ENCODE data around the gene SGF29.
"Not testable (repeated sequence)": the region's sequence is repeated elsewhere in the genome, so short reads cannot be mapped to it uniquely, and the experiment has no call there.

Gene SGF29

DNA sequence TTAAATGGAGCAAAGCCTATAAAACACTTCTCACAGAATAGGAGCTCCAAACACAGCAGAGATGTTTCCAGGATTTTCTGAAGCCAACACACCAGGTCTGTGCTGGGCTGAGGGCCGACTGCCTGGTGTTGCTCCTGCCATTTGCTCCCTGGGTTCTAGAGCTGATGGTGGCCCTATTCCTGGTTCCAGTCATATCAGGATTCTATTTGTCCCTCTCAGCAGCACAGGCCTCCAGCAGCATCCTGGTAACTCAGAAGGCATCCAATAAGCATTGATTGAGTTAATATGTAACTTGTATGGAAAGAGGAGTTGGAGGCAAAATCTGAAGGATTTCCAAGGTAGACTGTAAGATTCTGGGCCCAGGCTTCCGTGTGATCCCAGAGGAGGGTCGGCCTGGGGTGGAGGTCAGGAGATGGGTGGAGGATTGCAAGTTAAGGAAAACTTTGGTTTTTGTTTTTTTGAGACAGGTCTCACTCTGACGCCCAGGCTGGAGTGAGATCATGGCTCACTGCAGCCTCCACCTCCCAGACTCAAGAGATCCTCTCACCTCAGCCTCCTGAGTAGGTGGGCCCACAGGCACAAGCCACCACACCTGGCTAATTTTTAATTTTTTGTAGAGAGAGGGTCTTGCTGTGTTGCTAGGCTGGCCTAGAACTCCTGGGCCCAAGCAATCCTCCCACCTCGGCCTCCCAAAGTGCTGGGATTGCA lies 20.6 kb upstream of the SGF29 start:
- no peak for DNase-seq (ENCODE audit: low read depth)

DNA sequence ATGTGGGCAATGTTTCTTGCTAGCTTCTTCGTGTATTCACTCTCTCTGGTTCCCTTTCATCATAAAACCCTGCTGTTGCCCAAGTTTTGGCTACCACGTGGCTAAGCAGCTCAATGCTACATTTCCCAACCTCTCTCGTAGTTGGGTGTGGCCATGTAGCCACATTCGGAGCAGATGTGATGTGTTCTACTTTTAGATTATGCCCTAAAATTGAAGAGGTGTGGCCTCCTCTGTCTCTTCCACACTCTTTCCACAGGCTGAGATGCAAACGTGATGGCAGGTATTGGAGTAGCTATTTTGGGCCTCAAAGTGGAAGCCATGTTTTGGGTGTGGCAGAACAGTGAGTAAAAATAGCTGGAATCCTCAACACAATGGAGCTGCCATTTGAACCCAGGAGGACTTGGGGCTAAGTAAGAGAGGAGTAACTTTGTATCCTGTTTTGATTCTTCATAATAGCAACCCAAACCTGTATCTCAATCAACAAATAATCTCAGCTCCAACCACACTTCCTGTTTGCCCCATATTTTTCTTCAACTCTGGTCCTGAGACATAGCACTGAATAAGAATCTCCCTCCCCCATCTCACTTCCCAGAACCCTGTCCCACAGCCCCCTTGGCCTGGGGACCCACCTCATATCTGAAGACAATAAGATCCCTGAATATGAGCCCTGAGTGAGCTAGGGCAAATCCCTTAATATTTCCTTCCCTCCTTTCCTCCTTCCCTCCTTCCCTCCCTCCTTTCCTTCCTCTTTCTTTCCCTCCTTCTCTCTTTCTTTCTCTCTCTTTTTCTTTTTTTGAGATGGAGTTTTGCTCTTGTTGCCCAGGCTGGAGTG lies 19.0 kb upstream of the SGF29 start:
- DNase-seq (ENCODE audit: low read depth) = no peak

DNA sequence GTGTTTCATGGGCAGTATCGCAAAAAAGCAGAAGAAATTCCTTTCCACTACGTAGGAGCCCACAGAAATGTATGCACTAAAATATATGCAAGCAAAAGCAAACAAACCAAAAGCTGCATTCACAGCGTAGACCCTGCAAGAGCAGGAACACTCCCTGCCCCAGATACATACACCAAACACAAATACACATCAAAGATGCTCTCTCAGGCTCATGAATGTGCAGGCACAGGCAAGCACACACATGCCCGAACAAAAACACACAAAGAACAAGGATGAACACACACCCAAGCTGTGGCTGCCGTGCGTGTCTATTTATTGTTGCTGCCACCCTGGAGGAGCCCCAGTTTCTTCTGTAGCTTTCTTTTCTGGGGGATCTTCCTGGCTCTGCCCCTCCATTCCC lies 16.6 kb upstream of the SGF29 start:
- no peak for DNase-seq (ENCODE audit: low read depth)

DNA sequence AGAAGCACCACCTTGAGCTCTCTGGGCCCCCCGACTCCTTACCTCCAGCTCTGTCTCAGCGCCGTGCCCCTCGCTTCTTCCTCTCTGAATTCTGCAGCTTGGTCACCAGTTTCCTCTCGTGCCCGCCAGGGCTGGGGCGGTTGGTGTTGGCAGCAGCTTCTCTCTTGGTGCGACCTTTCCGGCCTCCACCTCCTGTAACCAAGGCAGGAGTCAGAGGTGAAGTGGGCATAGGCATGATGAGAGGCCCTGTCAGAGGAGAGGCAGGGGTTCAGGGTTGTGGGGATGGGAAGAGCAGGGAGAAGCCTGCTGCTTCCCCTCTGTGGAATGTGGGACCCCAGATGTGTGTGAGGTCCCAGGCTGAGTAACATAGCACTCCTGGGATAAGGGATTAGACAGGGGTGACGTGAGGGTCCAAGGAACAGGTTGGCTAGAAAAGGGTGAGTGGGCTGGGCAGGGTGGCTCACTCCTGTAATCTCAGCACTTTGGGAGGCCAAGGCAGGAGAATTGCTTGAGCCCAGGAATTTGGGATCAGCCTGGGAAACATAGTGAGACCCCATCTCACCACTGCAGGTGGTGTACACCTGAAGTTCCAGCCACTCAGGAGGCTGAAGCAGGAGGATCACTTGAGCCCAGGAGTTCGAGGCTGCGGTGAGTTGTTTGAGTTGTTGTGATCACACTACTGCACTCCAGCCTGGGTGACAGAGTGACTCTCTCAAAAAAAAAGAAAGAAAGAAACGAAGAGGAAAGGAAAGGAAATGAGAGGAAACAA lies 15.6 kb upstream of the SGF29 start:
- DNase-seq (ENCODE audit: low read depth) = no peak

DNA sequence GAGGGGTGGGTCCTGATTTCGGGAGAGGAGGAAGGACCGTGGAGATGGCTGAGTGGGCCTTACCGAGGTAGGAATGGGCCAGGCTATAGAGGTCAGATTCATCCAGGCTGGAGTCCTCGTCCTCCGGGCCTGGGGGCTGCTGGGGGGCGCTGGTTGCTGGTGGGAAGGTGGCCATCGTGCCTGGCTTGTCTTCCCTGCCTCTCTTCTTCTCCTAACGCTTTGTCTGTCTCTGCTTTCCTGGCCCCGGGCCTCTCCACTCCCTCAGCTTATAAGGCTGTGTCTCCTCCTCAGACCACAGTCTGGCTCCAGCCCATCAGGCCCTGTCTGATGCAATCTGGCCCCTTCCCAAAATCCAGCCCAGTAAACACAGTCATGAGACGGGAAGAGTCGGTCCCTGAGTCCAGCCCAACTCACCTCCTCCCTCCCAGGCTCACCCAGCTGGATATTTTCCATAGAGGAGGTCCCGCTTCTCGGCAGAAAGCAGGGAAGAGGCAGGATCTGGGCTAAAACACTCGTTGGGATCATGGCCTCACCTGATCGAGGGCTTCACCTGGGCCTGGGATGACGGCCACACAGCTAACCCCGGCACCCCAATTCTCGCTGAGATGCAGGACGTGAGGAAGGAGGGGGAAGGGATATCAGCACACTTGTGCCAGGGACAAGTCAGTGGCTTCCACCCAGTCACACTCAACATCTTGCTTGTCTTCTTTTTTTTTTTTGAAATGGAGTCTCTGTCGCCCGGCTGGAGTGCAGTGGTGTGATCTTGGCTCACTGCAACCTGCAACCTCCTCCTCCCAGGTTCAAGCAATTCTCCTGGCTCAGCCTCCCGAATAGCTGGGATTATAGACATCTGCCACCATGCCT lies 14.8 kb upstream of the SGF29 start, which contains the start of gene NUPR1:
TSS of gene NUPR1 (minus strand) at position 242 of the 864 bp plus-strand sequence. CDS start at position 175, 67 bp downstream.
- DNase-seq (ENCODE audit: low read depth) = no peak

DNA sequence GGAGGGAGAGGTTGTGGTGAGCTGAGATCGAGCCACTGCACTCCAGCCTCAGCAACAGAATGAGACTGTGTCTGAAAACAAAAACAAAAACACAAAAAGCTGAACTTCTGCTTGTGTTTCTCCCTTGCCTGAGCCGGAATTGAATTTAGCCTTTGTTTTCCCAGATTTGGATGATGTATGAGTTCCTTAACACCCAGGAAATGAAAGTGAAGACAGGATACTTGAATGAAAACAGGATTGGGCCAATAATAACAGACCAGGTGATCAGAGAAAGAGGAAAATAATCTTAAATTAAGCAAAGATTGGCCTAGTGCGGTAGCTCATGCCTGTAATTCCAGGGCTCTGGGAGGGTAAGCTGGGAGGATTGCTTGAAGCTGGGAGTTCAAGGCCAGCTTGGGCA lies 13.4 kb upstream of the SGF29 start:
- no peak for DNase-seq (ENCODE audit: low read depth)

DNA sequence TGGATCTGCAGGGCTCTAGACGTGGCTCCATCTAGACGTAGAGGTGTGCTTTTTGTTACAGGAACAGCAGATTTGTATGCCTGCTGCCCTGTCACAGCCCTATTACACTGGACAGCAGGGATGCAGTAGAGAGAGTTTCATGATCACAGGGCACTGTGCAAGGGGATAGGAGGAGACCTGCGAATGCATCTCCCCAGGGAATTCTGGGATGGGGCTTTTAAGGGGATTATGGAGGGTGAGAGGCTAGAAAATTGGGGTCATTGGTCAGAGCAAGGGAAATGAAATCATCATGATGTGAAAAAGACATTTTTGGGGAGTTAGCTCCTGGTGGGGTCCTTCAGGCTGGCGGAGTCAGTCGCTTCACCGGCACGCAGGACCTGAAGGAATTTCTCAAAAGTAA lies 11.1 kb upstream of the SGF29 start:
- no peak for DNase-seq (ENCODE audit: low read depth)

DNA sequence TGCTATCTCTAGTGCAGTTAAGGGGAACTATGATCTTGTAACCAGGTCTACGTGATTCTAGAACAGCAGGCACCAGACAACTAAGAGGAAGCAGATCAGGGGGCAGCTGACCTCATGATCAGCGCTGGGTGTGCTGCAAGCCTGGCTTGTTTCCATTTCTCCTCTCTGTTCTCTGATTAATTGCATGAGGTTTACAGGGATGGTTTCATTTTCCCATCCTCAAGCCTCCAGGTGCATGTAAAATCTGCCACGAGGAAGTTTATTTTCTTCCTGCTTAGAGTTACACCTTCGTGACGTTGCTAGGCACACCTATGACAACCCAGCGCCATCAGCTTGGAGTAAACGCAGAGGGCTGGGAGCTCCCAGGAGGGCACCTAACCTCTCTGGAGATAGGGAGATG lies 10.6 kb upstream of the SGF29 start:
- no peak for DNase-seq (ENCODE audit: low read depth)

DNA sequence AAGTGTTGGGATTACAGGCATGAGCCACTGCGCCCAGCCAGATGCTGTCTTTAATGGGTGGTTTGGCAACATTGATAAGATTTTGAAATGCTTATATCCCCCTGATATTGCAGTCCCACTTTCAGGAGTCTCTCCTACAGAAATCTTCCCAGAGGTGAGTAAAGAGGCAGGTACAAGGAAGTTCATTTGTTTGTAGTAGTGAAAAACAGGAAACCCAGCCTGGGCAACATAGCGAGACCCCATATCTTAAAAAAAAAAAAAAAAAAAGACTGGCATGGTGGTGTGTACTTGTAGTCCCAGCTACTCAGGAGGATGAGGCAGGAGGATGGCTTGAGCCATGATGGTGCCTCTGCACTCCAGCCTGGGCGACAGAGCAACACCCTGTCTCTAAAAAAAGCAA lies 8.7 kb upstream of the SGF29 start:
- no peak for DNase-seq (ENCODE audit: low read depth)

DNA sequence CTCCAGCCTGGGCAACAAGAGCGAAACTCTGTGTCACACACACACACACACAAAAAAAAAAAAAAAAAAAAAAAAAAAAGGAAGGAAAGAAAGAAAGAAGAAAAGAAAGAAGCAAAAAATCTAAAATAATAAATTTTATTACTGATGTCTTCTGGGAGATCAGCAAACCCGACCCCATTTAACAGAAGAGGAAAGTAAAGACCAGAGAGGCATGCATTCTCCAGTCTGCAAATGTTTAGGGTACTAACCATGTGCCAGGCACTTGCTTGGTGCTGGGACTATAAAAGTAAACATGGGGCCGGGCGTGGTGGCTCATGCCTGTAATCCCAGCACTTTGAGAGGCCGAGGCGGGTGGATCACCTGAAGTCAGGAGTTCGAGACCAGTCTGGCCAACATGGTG lies 7.8 kb upstream of the SGF29 start:
- DNase-seq (ENCODE audit: low read depth) = not testable (repeated sequence)

DNA sequence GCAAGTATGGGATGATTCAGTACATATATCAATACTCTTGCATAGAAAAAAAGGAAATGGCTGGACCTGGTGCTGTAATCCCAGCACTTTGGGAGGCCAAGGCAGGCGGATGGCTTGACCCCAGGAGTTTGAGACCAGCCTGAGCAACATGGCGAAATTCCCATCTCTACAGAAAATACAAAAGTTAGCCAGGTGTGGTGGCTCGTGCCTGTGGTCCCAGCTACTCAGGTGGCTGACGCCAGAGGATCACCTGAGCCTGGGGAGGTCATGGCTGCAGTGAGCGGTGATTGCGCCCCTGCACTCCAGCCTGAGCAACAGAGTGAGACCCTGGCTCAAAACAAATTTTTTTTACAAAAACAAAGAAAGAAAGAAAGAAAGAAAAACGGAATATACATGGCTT lies 7.1 kb upstream of the SGF29 start:
- no peak for DNase-seq (ENCODE audit: low read depth)

DNA sequence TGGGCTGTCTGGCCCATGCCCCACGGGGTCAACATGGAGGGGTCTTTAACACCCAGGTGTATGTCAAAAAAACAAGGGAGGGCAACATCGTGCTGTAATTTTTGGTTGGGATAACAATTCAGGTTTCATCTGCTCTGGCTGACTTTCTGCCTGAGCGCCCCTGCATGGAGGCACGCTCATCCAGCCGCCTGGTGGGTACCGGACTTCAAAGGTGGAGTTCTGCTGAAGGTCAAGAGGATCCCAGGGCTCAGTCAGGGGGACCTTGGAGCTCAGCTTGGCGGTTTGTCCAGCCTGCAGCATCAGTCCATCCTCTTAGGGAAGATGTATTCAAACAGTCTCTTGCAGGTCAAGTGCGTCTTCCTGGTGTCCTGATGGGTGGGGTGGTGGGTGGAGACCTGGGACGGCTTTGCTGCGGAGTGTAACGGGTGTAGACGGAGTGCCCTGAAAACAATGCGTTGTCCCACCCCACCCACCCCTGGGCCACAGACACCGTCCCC lies 5.4 kb upstream of the SGF29 start:
- no peak for DNase-seq (ENCODE audit: low read depth)

DNA sequence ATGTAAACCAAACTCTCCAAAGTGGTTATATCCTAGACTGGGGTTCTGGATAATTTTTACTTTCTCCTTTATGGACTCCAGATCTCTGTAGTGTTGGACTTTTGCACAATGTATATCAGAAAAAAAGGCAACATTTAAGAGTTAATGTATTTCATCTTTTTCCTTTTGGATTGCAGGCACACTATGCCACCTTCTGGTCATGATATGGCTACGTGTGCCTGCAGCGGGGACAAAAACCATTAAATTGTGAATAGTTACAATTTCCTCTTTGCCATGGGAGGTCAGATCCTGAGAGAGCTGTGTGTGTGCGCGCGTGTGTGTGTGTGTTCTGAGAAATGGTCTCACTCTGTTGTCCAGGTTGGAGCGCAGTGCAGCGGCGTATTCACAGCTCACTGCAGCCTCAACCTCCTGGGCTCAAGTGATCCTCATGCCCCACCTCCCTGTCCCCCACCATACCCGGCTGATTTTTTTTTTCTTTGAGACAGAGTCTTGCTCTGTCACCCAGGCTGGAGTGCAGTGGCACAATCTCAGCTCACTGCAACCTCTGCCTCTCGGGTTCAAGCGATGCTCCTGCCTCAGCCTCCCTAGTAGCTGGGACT lies 4.3 kb upstream of the SGF29 start:
- no peak for DNase-seq (ENCODE audit: low read depth)

DNA sequence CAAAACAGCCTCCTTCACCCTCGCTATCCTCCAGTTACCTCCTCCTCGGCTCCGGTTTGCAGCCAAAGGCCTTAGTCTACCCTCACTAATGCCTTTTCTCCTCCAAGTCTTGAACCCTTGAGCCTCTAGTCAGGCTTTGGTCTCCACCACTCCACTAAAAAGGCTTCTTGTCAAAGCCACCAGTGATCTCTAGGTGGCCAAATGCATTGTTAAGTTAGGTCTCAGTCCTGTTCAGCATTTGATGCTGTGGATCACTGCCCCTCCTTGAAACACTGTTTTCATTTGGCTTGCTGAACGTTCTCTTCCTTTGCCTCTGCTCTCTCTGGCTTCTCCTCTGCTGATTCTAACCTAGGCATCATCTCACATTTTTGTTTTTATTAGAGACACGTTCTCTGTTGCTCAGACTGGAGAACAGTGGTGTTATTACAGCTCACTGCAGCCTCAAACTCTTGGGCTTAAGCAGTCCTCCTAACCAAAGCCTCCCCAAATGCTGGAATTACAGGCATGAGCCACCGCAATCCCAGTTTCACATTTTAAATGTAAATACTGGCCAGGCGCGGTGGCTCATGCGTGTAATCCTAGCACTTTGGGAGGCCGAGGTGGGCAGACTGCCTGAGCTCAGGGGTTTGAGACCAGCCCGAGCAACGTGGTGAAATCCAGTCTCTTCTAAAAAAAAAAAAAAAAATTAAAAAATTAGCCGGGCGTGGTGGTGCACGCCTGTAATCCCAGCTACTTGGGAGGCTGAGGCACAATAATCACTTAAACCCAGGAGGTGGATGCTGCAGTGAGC lies 1.1 kb downstream of the SGF29 start:
- DNase-seq (ENCODE audit: low read depth) = no peak

DNA sequence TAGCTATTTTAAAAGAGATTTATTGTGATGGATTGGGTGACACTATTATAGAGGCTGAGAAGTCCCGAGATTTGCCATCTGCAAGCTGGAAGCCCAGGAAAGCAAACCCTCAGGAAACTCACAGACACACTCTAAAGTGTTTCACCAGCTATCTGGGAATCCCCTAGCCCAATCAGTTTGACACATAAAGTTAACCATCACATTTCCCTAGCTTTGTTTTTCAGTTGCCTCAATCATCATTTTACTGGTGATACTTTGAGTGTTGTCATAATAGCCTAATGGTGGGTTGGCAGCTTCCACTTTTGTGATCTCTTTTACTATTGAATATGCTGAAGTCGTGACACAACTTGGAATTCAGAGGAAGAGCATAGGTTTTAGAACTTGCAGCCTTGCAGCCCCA lies 1.8 kb downstream of the SGF29 start:
- no peak for DNase-seq (ENCODE audit: low read depth)

DNA sequence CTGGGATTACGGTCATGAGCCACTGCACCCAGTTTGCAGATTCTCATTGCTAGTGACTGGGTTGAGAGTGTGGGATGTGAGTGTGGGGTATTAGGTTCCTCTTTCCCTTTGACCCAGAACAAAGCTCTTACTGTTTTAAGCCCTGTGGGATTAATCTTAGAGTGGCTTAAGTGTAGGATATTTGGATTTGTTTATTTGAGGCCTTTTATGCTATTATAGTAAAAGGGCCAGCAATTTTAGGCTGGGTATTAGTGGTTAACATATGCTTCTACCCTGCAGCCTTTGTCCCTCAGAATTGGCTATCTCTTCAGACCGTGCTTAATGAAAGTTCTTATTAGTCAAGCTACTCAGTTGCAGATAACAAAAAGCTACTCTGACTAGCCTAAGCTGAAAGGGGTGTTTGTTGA lies 3.2 kb downstream of the SGF29 start:
- DNase-seq (ENCODE audit: low read depth) = no peak

DNA sequence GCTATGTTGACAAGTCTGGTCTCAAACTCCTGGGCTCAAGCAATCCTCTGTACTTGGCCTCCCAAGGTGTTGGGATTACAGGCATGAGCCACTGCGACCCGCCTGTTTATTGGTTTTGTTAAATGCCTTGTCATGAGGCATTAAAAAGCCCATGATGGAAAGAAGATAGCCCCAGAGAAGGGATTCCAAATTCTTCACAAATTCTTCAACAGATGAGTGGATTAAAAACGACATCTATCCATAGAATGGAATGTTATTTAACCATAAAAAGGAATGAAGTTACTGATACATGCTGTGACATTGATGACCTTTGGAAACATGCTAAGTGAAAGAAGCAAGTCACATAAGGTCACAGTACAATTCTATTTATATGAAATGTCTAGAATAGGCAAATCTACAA lies 4.7 kb downstream of the SGF29 start:
- no peak for DNase-seq (ENCODE audit: low read depth)

DNA sequence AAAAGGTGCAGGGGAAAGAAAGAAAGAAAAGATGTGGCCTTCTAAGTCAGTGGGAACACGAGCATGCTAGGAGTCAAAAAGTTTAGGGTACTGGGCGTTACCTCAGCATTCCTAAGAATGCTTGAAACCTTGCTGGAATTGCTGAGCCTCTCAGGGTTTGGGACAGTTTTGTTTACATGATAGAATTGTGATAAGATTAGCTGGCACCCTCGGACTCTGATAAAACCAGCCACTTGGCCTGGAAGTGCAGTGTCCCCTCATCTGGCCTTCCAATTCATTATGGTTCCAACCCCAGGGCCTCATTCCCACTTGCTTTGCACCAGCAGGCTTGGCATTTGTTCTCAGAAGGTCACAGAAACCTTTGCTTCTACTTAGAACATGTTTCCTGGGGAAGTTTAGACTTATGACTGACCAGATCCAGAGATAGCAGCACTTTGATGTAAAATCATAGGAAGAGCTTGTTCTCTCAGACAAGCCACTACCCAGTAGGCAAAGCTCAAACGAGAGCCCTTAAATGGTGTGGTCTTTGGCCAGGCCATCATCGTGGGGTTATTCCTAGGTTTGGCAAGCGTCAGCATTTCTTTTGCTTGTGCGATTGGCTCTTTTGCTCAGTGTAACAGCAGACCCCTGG lies 8.0 kb downstream of the SGF29 start:
- DNase-seq (ENCODE audit: low read depth) = no peak

DNA sequence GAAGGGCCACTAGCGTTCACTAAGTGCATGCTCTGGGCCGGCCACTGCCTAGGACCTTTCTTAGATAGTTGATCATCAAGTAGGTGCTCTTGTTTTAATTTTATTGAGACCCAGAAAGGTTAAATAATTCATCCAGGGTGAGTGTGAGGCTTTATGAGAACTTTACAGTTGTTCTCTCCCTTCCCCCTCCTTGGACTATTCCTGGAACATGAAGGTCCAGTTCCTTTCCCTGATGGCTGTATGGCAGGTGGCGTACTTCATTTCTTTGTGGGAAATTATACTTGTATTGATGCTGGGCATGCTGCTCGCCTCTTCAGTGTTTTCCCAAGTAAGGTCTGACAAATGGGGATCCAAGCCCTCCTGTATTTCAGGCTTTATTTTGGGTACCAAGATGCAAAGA lies 8.5 kb downstream of the SGF29 start:
- no peak for DNase-seq (ENCODE audit: low read depth)

DNA sequence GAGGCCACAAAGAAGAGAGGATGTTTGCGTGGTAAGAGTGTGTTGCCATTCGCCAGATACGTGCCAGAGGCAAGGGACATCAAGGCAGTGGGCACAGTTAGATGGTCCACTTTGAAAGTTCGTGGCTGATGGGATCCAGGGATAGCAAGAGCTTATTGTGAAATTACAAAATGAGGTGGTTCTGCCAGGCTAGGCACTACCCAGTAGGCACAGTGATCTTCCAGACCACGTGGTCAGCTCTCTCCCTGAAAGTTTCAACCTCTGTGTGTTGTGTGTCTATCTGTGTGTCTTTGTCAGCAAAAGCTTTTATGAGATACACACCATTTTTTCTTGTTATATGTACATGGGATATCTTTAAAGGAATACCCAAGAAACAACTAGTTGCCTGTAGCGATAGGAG lies 9.5 kb downstream of the SGF29 start:
- DNase-seq (ENCODE audit: low read depth) = no peak
